Epithelial cell of prostate (primary cell): ENCODE data around the gene INTS3.
"Not testable (repeated sequence)": the region's sequence is repeated elsewhere in the genome, so short reads cannot be mapped to it uniquely, and the experiment has no call there.

ENCODE experiments used
- DNase-seq: peaks from one replicate; pipeline ENCODE4 v3.0.0-alpha.2; 2011; ENCODE audit warnings: low read depth, low spot score
- H3K27ac ChIP-seq: fragments of 450-650 bp; 2 replicates; pipeline ENCODE4 v1.5.1; 2017; ENCODE audit warnings: mild to moderate bottlenecking

INTS3 gene

DNA sequence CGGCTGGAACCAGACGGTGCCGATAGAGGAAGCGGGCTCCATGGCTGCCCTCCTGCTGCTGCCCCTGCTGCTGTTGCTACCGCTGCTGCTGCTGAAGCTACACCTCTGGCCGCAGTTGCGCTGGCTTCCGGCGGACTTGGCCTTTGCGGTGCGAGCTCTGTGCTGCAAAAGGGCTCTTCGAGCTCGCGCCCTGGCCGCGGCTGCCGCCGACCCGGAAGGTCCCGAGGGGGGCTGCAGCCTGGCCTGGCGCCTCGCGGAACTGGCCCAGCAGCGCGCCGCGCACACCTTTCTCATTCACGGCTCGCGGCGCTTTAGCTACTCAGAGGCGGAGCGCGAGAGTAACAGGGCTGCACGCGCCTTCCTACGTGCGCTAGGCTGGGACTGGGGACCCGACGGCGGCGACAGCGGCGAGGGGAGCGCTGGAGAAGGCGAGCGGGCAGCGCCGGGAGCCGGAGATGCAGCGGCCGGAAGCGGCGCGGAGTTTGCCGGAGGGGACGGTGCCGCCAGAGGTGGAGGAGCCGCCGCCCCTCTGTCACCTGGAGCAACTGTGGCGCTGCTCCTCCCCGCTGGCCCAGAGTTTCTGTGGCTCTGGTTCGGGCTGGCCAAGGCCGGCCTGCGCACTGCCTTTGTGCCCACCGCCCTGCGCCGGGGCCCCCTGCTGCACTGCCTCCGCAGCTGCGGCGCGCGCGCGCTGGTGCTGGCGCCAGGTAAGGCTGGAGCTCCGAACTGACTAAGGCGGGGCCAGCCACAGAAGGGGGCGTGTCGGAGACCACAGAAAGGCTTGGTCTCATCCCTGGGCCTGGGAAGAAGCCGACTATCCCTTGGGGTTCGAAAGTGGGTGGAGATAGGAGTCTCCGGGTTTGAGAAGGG, 47.8 kb downstream of the INTS3 start:
- no peak for DNase-seq
- peak overlapping the region; percentile 9 for H3K27ac ChIP-seq

DNA sequence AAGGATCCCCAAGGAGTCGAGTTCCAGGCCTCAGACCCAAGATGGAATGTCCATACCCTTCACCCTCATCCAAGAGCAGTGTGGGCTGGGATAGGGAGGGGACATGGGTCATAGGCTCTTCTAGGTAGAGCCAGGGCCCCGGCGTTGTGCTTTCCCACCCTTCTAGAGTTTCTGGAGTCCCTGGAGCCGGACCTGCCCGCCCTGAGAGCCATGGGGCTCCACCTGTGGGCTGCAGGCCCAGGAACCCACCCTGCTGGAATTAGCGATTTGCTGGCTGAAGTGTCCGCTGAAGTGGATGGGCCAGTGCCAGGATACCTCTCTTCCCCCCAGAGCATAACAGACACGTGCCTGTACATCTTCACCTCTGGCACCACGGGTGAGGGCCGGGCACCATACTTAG, 48.5 kb downstream of the INTS3 start:
- no peak for DNase-seq
- no peak overlapping the region for H3K27ac ChIP-seq

DNA sequence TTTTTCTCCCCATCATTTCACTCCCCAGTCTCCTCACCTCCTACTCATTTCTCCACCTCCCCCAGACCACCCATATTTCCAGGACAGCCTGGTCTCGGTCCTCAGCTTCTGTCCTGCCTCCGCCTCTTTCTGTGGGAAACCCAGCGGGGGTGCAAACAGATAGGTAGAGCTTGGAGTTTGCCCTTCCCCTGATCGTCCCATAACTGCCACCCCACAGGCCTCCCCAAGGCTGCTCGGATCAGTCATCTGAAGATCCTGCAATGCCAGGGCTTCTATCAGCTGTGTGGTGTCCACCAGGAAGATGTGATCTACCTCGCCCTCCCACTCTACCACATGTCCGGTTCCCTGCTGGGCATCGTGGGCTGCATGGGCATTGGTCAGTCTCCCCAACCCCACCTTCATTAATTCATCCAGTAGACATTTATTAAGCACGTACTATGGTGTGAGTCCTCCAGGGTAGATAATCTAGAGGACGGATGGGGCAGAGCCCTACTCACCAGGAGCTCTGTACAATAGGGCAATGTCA, 49.1 kb downstream of the INTS3 start:
- DNase-seq = no peak
- no peak overlapping the region for H3K27ac ChIP-seq

DNA sequence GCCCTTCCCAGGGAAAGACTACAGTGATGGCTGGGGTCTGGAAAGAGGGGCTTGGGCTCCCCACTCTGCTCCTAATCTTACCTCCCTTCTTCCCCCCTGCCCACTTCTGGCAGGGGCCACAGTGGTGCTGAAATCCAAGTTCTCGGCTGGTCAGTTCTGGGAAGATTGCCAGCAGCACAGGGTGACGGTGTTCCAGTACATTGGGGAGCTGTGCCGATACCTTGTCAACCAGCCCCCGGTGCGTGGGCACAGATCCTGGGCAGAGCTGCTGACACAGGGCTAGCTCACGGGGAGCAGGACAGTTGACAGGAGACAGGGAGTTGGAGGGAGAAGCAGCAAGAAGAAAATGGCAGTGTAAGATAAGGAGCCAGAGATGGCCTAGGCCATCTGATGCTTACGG, 49.8 kb downstream of the INTS3 start:
- DNase-seq = no peak
- no peak overlapping the region for H3K27ac ChIP-seq

DNA sequence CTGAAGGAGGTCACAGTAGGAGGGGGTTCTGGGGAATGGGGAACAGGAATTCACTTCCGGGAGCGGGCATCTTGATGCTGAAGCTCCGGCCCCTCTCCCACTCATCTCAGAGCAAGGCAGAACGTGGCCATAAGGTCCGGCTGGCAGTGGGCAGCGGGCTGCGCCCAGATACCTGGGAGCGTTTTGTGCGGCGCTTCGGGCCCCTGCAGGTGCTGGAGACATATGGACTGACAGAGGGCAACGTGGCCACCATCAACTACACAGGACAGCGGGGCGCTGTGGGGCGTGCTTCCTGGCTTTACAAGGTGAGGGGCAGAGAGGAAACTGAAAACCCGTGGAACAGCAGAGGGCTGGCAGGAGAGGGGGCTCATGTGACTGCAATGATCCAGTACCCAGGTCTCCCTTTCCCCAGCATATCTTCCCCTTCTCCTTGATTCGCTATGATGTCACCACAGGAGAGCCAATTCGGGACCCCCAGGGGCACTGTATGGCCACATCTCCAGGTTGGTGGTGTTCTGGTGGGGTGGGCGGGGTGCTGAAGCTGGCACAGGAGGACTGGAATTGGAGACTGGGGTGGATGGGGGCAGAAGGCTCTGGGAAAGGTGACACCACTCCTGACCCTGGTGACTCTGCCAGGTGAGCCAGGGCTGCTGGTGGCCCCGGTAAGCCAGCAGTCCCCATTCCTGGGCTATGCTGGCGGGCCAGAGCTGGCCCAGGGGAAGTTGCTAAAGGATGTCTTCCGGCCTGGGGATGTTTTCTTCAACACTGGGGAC, 50.4 kb downstream of the INTS3 start:
- no peak for DNase-seq
- no peak overlapping the region for H3K27ac ChIP-seq

DNA sequence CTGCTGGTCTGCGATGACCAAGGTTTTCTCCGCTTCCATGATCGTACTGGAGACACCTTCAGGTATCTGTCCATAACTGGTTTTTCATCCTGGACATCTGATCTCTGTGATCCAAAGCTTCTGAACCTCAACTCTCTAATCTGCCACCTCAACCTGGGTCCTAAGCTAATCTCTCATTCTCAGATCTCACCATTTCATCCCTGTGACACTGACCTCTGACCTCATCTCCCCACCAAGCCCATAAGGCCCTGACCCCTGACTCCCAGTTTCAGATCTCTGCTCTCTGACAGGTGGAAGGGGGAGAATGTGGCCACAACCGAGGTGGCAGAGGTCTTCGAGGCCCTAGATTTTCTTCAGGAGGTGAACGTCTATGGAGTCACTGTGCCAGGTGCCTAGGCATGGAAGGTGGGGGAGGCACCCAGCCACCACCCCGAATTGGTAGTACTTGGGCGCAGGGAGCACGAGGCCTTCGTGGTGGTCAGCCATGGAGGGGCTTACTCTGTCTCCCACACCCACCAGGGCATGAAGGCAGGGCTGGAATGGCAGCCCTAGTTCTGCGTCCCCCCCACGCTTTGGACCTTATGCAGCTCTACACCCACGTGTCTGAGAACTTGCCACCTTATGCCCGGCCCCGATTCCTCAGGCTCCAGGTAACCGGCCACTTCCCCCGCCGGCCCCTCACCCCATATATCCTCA, 51.1 kb downstream of the INTS3 start:
- no peak overlapping the region for H3K27ac ChIP-seq
- no peak for DNase-seq

DNA sequence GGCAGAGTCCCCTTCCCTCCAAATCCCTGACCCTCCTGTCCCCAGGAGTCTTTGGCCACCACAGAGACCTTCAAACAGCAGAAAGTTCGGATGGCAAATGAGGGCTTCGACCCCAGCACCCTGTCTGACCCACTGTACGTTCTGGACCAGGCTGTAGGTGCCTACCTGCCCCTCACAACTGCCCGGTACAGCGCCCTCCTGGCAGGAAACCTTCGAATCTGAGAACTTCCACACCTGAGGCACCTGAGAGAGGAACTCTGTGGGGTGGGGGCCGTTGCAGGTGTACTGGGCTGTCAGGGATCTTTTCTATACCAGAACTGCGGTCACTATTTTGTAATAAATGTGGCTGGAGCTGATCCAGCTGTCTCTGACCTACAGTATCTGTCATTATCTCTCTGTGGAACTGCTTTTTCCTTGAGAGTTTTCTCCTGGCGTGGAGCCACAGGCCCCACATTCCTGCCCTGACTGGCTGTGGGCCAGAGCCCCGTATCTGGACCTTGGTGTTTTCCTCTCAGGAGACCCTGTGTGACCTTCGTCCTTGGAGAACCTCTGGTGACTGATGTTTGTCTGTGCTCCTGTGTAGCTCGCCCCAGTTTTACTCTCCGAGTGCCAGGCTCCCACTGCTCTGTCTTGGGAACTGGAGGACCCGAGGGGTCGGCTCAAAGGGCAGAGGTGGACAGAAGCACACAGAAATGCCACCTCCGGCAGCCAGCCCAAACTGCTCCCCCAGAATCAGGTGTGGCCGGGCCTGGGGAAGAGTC, 52.1 kb downstream of the INTS3 start:
- no peak overlapping the region for H3K27ac ChIP-seq
- DNase-seq = no peak

DNA sequence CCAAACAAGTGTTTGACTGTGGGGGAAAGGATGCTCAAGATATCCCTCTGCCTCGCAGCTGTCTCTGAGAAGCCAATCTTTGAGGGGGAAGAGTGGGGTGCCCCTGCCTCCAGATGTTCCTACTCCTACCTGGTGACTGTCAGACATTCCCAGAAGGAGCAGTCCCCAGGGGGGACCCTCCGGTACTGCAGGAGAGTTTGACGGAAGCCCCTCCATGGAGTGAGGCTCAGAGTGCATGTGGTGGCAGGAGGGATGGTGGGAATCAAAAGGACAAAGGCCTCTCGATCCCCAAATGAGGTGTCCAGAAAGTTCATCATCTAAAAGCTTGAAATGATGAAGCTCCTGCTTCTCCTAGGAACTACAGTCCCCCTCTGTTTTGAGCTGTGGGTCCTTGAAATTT, 52.7 kb downstream of the INTS3 start:
- no peak overlapping the region for H3K27ac ChIP-seq
- DNase-seq = no peak

DNA sequence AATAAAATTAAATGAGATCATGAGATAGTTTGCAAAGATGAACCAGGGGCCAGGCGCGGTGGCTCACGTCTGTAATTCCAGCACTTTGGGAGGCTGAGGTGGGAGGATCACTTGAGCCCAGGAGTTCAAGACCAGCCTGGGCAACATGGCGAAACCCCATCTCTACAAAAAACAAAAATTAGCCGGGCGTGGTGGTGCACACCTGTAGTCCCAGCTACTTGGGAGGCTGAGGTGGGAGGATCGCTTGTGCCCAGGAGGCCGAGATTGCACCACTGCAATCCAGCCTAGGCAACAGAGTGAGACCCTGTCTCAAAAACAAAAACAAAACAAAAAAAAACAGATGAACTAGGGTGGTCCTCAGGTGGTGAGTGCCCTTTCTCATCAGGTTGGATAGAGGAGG, 54.8 kb downstream of the INTS3 start:
- not testable (repeated sequence) for DNase-seq, H3K27ac ChIP-seq

DNA sequence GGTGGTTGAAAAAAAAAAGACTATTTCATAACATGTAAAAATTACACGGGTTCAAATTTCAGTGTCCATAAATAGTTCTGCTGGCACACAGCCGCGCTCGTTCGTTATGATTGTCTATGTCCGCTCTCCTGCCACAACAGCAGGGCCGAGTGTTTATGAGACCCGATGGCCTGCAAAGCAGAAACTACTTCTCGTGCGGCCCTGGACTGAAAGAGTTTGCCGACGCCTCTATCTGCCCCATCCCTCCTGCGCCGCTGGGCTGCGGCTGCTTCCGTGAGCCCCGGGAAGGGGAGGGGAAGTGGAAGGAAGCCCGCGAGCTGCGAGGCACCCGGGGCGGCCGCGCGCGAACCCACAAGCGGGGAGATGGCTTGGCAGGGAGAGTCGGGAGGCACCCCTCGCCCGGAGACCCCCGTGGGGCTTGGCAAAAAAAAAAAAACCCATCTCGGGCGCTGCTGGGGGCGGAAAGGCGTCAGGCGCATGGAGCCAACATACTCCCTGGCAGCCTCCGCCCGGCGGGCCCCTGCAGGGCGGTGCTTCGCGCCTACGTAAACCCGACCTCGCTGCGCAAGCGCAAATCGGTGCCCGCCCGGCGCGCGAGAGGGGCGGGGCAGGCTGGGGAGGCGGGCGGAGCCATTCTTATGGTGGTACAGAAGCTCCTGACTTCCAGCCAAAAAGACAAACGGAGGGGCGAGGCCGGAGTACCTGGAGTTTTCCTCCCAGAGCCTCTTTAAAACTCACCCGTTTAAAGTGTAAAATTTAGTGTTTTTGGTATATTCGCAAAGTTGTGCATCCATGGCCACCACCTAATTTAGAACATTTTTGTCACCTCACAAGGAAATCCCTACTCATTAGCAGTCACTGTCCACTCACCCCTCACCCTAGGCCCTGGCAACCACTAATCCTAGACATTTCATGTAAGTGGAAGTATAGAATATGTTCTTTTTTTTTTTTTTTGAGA, 55.7 kb downstream of the INTS3 start:
- peak; percentile 33 for DNase-seq
- H3K27ac ChIP-seq = peak overlapping the region; percentile 65

DNA sequence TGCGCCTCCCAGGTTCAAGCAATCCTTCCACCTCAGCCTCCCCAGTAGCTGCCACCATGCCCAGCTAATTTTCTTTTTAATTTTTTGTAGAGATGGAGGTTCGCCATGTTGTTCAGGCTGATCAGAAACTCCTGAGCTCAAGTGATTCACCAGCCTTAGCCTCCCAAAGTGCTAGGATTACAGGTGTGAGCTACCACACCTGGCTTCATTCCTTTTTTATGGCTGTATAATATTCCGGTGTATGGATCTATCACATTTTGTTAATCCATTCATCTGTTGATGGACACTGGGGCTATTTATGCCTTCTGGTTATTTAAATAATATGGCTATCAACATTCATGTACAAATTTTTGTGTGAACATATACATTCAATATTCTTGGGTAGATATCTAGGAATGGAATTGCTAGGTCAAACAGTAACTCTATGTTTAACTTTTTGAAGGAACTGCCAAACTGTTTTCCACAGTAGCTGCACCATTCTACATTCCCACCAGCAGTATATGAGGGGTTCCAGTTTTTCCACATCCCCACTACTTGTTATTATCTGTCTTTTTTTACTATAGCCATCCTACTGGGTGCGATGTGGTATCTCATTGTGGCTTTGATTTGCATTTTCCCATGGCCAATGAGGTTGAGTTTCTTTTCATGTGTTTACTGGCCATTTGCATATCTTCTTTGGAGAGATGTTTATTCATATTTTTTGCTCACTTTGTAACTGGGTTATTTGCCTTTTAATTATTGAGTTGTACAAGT, 58.4 kb downstream of the INTS3 start:
- no peak overlapping the region for H3K27ac ChIP-seq
- DNase-seq = no peak

DNA sequence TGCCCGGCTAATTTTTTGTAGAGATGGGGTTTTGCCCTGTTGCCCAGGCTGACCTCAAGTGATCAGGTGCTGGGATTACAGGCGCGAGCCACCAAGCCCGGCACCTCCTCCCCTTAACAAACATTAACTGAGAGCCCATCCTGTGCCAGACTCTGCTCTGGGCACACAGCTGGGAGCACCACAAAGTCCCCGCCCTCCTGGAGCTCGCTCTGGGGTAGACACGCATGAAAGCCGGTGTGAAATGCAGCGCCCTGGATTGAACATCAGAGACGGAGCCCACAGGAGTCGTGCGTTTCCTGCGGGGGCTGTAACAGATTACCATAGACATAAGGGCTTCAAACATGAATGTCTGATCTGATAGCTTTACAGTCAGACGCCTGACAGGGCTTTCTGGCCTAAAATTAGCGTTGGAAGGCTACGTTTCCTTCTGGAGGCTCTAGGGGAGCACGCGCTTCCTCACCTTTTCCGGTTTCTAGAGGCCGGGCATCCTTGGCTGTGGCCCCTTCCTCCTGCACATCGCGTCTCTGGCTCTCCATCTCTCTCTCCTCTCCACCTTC, 61.7 kb downstream of the INTS3 start:
- H3K27ac ChIP-seq = peak overlapping the region; percentile 59
- DNase-seq = no peak

DNA sequence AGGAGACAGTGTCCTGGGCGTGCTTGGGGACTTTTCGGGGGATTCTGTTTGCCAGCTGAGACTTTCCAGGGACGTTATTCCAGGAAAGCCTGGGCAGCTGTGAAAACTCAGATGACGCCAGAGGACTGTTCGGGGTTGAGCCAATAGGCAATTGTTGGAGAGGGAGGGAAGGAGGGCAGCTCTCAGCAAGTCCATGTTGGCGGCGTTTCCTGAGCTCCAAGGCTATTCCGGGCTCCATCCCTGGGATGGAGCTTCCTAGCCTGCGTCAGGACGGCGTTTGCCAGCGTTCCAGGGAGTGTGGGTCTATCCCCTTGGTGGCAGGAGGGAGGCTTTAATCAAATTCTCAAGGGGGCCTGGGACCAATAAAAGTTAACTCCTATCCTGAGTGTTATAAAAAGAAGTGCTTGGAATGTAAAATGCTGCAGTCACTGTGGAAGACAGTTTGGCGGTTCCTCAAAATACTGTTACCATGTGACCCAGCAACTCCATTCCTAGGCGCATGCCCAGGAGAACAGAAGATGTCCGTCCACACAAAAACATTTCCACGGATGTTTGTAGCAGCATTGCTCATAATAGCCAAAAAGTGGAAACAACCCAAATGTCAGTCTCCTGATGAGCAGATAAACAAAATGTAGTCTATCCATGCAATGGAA, 62.6 kb downstream of the INTS3 start:
- DNase-seq = no peak
- peak overlapping the region; percentile 59 for H3K27ac ChIP-seq

DNA sequence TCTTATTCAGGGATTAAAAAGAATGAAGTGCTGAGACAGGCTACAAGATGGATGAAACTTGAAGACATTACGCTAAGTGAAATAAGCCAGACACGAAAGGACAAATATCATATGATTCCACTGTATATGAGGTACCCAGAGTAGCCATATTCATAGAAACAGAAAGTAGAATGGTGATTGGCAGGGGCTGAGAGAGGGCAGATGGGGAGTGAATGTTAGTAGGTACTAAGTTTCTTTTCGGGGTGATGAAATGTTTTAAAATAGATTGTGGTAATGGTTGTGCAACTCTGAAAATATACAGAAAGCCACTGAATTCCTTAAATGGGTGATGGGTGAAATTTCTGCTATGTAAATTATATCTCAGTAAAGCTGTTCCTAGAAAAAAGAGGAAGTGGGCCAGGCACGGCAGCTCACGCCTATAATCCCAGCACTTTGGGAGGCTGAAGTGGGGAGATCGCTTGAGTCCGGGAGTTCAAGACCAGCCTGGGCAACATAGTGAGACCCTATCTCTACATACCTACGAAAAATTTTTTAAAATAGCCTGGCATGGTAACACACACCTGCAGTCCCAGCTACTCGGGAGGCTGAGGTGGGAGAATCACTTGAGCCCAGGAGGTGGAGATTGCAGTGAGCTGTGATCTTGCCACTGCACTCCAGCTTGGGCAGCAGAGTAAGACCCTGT, 63.3 kb downstream of the INTS3 start:
- DNase-seq = no peak
- peak overlapping the region; percentile 59 for H3K27ac ChIP-seq

DNA sequence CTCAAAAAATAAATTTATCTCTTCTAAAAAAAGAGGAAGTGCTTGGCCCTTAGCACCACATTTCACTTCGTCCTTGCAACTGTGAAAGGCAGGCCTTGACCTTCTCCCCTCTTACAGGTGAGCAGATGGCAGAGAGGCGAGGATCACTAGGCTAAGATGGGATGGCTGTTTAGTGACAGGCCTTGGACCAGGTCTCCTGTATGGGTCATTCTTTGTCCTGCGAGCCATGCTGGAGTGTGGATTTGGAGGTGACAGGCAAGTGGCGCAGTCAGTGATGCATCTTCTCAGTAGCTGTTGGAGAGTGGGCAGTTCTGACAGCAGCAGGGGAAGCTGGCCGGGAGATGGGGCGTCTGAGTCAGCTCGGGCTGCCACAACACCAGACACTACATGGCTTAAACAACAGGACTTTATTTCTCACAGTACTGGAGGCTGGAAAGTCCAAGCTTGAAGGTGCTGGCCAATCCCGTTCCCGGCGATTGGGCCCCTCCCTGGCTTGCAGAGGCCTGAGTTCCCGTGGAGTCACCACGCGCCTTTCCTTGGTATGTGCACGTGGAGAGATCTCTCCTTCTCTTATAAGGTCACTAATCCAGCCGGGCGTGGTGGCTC, 63.9 kb downstream of the INTS3 start:
- no peak overlapping the region for H3K27ac ChIP-seq
- DNase-seq = no peak

DNA sequence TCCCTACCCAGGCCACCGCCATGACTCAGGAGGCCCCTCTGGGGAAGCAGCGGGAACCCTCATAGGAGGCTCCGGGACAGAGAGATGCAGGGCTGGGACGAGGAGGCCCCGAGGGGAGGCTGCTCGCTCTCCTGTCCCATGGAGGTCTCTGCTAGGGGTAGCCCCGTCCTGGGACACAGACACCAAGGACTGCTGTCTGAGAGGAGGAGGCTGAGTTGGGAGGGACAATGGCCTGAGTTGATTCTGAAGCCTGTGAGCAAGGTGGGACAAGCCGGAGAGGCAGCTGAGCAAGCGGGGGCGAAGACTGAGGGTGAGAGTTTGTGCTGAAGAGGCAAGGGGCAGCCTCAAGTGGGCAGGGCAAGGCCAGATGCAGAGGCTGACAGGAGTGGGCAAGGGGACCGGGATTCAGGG, 64.8 kb downstream of the INTS3 start:
- H3K27ac ChIP-seq = no peak overlapping the region
- DNase-seq = no peak
